Tongue (tissue), 2 donors: ENCODE data around the gene PDCL2. TPM values are rescaled to one million over a fixed set of nuclear protein-coding genes. Genes with fewer than 3 reads are reported as not detected.
"Not testable (repeated sequence)": the region's sequence is repeated elsewhere in the genome, so short reads cannot be mapped to it uniquely, and the experiment has no call there.

Source experiments
- DNase-seq: peaks from one replicate; pipeline ENCODE4 v3.0.0-alpha.2; 2015
- total RNA-seq: library from RNA; depleted of rRNA; stranded (reverse); fragments of >200 nt; gene quantifications from one replicate; pipeline ENCODE4 v1.2.3, GENCODE V29; 2014

The PDCL2 gene
- total RNA-seq, 1 donor from 2014 or later = not detected

GRCh38 chr4:55582773-55583172, 9.3 kb downstream of the PDCL2 start:
- DNase-seq = not testable (repeated sequence)

GRCh38 chr4:55578341-55579010, 13.6 kb downstream of the PDCL2 start:
- no peak for DNase-seq

GRCh38 chr4:55575513-55575912, 16.5 kb downstream of the PDCL2 start:
- DNase-seq = no peak

- DNase-seq = no peak
These were observed 17.8 kb downstream of the PDCL2 start for GRCh38 chr4:55574252-55574651.

- no peak for DNase-seq
These were observed 20.2 kb downstream of the PDCL2 start for GRCh38 chr4:55571806-55572205.

- DNase-seq = no peak
These were observed 23.0 kb downstream of the PDCL2 start for GRCh38 chr4:55568905-55569504.

- DNase-seq = peak; percentile 2
These were observed 30.2 kb downstream of the PDCL2 start for GRCh38 chr4:55561889-55562288.

GRCh38 chr4:55560096-55560495, 31.9 kb downstream of the PDCL2 start:
- no peak for DNase-seq

GRCh38 chr4:55554453-55555030, 37.5 kb downstream of the PDCL2 start:
- peak; percentile 58 for DNase-seq

GRCh38 chr4:55553441-55554201, 38.4 kb downstream of the PDCL2 start:
- DNase-seq = peak; percentile 28

- not testable (repeated sequence) for DNase-seq
These were observed 40.1 kb downstream of the PDCL2 start for GRCh38 chr4:55551964-55552363.

GRCh38 chr4:55549888-55550287, 42.2 kb downstream of the PDCL2 start:
- no peak for DNase-seq

- peak; percentile 2 for DNase-seq
These were observed 44.1 kb downstream of the PDCL2 start for GRCh38 chr4:55547918-55548317.

GRCh38 chr4:55547466-55547770, 44.6 kb downstream of the PDCL2 start:
- no peak for DNase-seq

GRCh38 chr4:55546756-55547465, 45.1 kb downstream of the PDCL2 start, which contains the start of gene CLOCK:
CLOCK (minus strand) TSS chr4:55546909; CDS start chr4:55482785, 64,124 bp downstream.
- DNase-seq = peak; percentile 96

- no peak for DNase-seq
These were observed 45.6 kb downstream of the PDCL2 start for GRCh38 chr4:55546506-55546755.

GRCh38 chr4:55545641-55546505, 46.2 kb downstream of the PDCL2 start:
- peak; percentile 89 for DNase-seq

GRCh38 chr4:55545151-55545550, 46.9 kb downstream of the PDCL2 start:
- peak; percentile 18 for DNase-seq

GRCh38 chr4:55543858-55544257, 48.2 kb downstream of the PDCL2 start:
- DNase-seq = peak; percentile 29

- no peak for DNase-seq
These were observed 51.8 kb downstream of the PDCL2 start for GRCh38 chr4:55540271-55540670.

GRCh38 chr4:55539658-55540057, 52.4 kb downstream of the PDCL2 start:
- DNase-seq = no peak

GRCh38 chr4:55538531-55538930, 53.5 kb downstream of the PDCL2 start:
- DNase-seq = no peak
